Spleen (tissue), 11 donors: ENCODE data around the gene DENND1A. TPM values are rescaled to one million over a fixed set of nuclear protein-coding genes. Genes with fewer than 3 reads are reported as not detected.

Source experiments
- DNase-seq: peaks from one replicate; pipeline ENCODE4 v3.0.0-alpha.2; 2020
- H3K27ac ChIP-seq, 8 donors: fragments of 200-600 bp; sonication (generic) in 7 of 8; 1 replicate in 4 of 8; 2 replicates in 4 of 8; pipeline versions ENCODE4 v1.5.0 to v1.8.0; 2016 to 2021; ENCODE audit warnings: inconsistent platforms in 4 of 8, mild to moderate bottlenecking in 4 of 8, moderate library complexity in 1 of 8
- H3K27me3 ChIP-seq, 7 donors: fragments of 200-600 bp; sonication (generic) in 6 of 7; replicated peaks in 1 of 7; 1 replicate in 4 of 7; 2 replicates in 3 of 7; pipeline versions ENCODE4 v1.5.0 to v1.8.0; 2016 to 2021; ENCODE audit warnings: inconsistent platforms in 3 of 7, mild to moderate bottlenecking in 1 of 7
- H3K36me3 ChIP-seq, 6 donors: fragments of 200-600 bp; sonication (generic) in 5 of 6; 1 replicate in 4 of 6; 2 replicates in 2 of 6; pipeline versions ENCODE4 v1.5.0 to v1.8.0; 2016 to 2021; ENCODE audit warnings: inconsistent platforms in 2 of 6
- H3K4me1 ChIP-seq, 6 donors: fragments of 200-600 bp; sonication (generic) in 5 of 6; 1 replicate in 3 of 6; 2 replicates in 3 of 6; pipeline versions ENCODE4 v1.5.0 to v1.8.0; 2016 to 2021; ENCODE audit warnings: inconsistent platforms in 3 of 6
- H3K4me3 ChIP-seq, 8 donors: fragments of 200-600 bp; sonication (generic) in 7 of 8; 1 replicate in 4 of 8; 2 replicates in 4 of 8; pipeline versions ENCODE4 v1.5.0 to v1.8.0; 2016 to 2021; ENCODE audit warnings: inconsistent platforms in 4 of 8, mild to moderate bottlenecking in 4 of 8, moderate library complexity in 2 of 8
- H3K9me3 ChIP-seq, 8 donors: fragments of 200-600 bp; sonication (generic) in 7 of 8; 1 replicate in 4 of 8; 2 replicates in 4 of 8; pipeline versions ENCODE4 v1.5.0 to v1.8.0; 2016 to 2021; ENCODE audit warnings: inconsistent platforms in 4 of 8
- CTCF ChIP-seq, 11 experiments: fragments of 200-600 bp in 7 of 11; fragments of 450-650 bp in 4 of 11; sonication (generic) in 4 of 11; IDR thresholded peaks in 8 of 11; conservative IDR thresholded peaks in 3 of 11; 1 replicate in 7 of 11; 2 replicates in 4 of 11; pipeline versions ENCODE4 v1.4.0 to v1.8.0; 2016 to 2021; ENCODE audit warnings: antibody characterized with exemption in 11 of 11, inconsistent platforms in 4 of 11, mild to moderate bottlenecking in 1 of 11
- POLR2A ChIP-seq, 3 donors: fragments of 450-650 bp; IDR thresholded peaks; one replicate each; pipeline ENCODE4 v1.5.1; 2017; ENCODE audit warnings: antibody characterized with exemption in 3 of 3, mild to moderate bottlenecking in 1 of 3
- POLR2AphosphoS5 ChIP-seq, 3 donors: sonication (generic); formaldehyde crosslinking; IDR thresholded peaks; one replicate each; pipeline ENCODE4 v1.5.1; 2017; ENCODE audit warnings: antibody characterized with exemption in 3 of 3
- WGBS, 5 donors: extraction: QIAGEN DNeasy Blood & Tissue Kit in 3 of 5; methylation state at CpG; one replicate each; pipeline versions ENCODE4 v1.1.5 to v1.1.7; 2013 to 2018; 5-methylcytosine and 5-hydroxymethylcytosine counted together
- intact Hi-C: fragments of 100-400 bp; cut with DNase I; formaldehyde crosslinking; loops from one replicate; pipeline ENCODE4 v1.15.0; 2023; ENCODE audit warnings: low total_unique reads
- polyA plus RNA-seq, 3 donors: library from polyadenylated mRNA; stranded (reverse); fragments of 200-250 nt; gene quantifications; one replicate each; pipeline ENCODE4 v1.2.1, GENCODE V29; 2013
- total RNA-seq, 7 donors: library from RNA; depleted of rRNA in 3 of 7; stranded (reverse); fragments of >200 nt in 3 of 7; fragmentation: NEBNext Ultra II Directional in 4 of 7; extraction: Animal tissue kit (Norgen Biotek cat#: 25700) in 4 of 7; gene quantifications; one replicate each; pipeline versions ENCODE4 v1.1.0 to v1.2.1, GENCODE V29; 2016 to 2021
- donor health status: healthy with polysubstance abuse.
- donor health status: DM: no; HTN: no; CAD: no; lungs with moderate emphysema.
- donor health status: DM: no; HTN: no; CAD: no.
- donor health status: Bipolar disorder and iron deficiency.
- donor health status: healthy.
- donor health status: DM: no; HTN: no; CAD: no.
- donor health status: DM: yes; HTN: yes; CAD: no.

The DENND1A gene
- total and polyA plus RNA-seq, 10 donors = 5.4 to 59.3 (median 48.8) TPM

- Histone ChIP-seq H3K36me3 (peaks cover 0 to 89% (median 19%) of the 10 kb centered on the region in 6 donors), H3K4me3 (no peak overlapping the region), H3K27ac (no peak overlapping the region), H3K27me3 (no peaks in the 10 kb centered on the region), H3K9me3 (no peaks in the 10 kb centered on the region), H3K4me1 (no peaks in the 10 kb centered on the region)
- TF ChIP-seq POLR2A (IDR thresholded peaks at IDR 0.05) = no peak
- TF ChIP-seq POLR2AphosphoS5 (IDR thresholded peaks at IDR 0.05) = peak in 1 of 3 donors; percentile 12
- DNase-seq = peak; percentile 50
- intact Hi-C loops = no loop called here
- WGBS, 5 donors = 83 to 91% (median 87%) methylated on average over 18 to 23 of the region's 23 CpGs
Measured at GRCh38 chr9:123414936-123415930, 514.7 kb downstream of the DENND1A start.

GRCh38 chr9:123414204-123414603, 515.7 kb downstream of the DENND1A start:
- Histone ChIP-seq H3K4me1 (no peaks in the 10 kb centered on the region), H3K27me3 (no peaks in the 10 kb centered on the region), H3K27ac (no peak overlapping the region), H3K36me3 (peaks cover 0 to 82% (median 11%) of the 10 kb centered on the region in 6 donors), H3K9me3 (no peaks in the 10 kb centered on the region), H3K4me3 (no peak overlapping the region)
- peak; percentile 22 for DNase-seq
- intact Hi-C loops = no loop called here
- 95 to 98% (median 96%) methylated on average over 7 of the region's 7 CpGs for WGBS, 5 donors
- TF ChIP-seq POLR2AphosphoS5 (IDR thresholded peaks at IDR 0.05) (no peak), CTCF (IDR thresholded peaks at IDR 0.05 in 8 of 11, conservative IDR thresholded peaks at IDR 0.05 in 3 of 11) (no peak), POLR2A (IDR thresholded peaks at IDR 0.05) (no peak)

- Histone ChIP-seq H3K4me3 (no peak overlapping the region), H3K36me3 (peaks cover 0 to 77% (median 4%) of the 10 kb centered on the region in 6 donors), H3K27ac (no peak overlapping the region), H3K27me3 (no peaks in the 10 kb centered on the region), H3K4me1 (no peaks in the 10 kb centered on the region), H3K9me3 (no peaks in the 10 kb centered on the region)
- DNase-seq = peak; percentile 47
- TF ChIP-seq CTCF (IDR thresholded peaks at IDR 0.05 in 8 of 11, conservative IDR thresholded peaks at IDR 0.05 in 3 of 11) = no peak
- no peak for TF ChIP-seq POLR2A (IDR thresholded peaks at IDR 0.05)
- no peak for TF ChIP-seq POLR2AphosphoS5 (IDR thresholded peaks at IDR 0.05)
- intact Hi-C loops = no loop called here
- WGBS, 5 donors = 90 to 93% (median 91%) methylated on average over 14 to 18 of the region's 18 CpGs
Measured at GRCh38 chr9:123412171-123412820, 517.6 kb downstream of the DENND1A start.

GRCh38 chr9:123411636-123412035, 518.3 kb downstream of the DENND1A start:
- no peak overlapping the region for H3K4me3 ChIP-seq
- no peak for TF ChIP-seq CTCF (IDR thresholded peaks at IDR 0.05 in 8 of 11, conservative IDR thresholded peaks at IDR 0.05 in 3 of 11)
- TF ChIP-seq POLR2AphosphoS5 (IDR thresholded peaks at IDR 0.05) = no peak
- no peak for TF ChIP-seq POLR2A (IDR thresholded peaks at IDR 0.05)
- H3K9me3 ChIP-seq = no peaks in the 10 kb centered on the region
- peaks cover 0 to 72% (median 4%) of the 10 kb centered on the region in 6 donors for H3K36me3 ChIP-seq
- DNase-seq = peak; percentile 44
- intact Hi-C loops = no loop called here
- H3K4me1 ChIP-seq = peaks cover 0 to 2% (median 0%) of the 10 kb centered on the region in 6 donors
- no peaks in the 10 kb centered on the region for H3K27me3 ChIP-seq
- H3K27ac ChIP-seq = no peak overlapping the region
- WGBS, 5 donors = 91 to 96% (median 95%) methylated on average over 11 of the region's 11 CpGs
